ENCODE results near the gene RPLP1. TPM values are rescaled to one million over a fixed set of nuclear protein-coding genes. Genes with fewer than 3 reads are reported as not detected.

RPLP1 gene
- total and polyA plus RNA-seq, 7 donors = 1,471 to 2,538 (median 1,985) TPM

GRCh38 chr15:69490356-69491037, 37.9 kb downstream of the RPLP1 start:
- Histone ChIP-seq H3K27me3 (ENCODE audit: insufficient read depth in 3 of 3, low read length in 2 of 3) (no peaks in the 10 kb centered on the region), H3K36me3 (ENCODE audit: insufficient read depth in 1 of 2, low read depth in 1 of 2) (no peaks in the 10 kb centered on the region), H3K9me3 (peaks cover 4% of the 10 kb centered on the region), H3K4me1 (no peaks in the 10 kb centered on the region), H3K27ac (peak overlapping the region; percentile 50), H3K4me3 (no peak overlapping the region)
- TF ChIP-seq, protein P1, sequence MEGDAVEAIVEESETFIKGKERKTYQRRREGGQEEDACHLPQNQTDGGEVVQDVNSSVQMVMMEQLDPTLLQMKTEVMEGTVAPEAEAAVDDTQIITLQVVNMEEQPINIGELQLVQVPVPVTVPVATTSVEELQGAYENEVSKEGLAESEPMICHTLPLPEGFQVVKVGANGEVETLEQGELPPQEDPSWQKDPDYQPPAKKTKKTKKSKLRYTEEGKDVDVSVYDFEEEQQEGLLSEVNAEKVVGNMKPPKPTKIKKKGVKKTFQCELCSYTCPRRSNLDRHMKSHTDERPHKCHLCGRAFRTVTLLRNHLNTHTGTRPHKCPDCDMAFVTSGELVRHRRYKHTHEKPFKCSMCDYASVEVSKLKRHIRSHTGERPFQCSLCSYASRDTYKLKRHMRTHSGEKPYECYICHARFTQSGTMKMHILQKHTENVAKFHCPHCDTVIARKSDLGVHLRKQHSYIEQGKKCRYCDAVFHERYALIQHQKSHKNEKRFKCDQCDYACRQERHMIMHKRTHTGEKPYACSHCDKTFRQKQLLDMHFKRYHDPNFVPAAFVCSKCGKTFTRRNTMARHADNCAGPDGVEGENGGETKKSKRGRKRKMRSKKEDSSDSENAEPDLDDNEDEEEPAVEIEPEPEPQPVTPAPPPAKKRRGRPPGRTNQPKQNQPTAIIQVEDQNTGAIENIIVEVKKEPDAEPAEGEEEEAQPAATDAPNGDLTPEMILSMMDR (IDR thresholded peaks at IDR 0.05) = no peak
- DNase-seq (peak in 1 of 2 donors; percentile 22), ATAC-seq (peak in 3 of 4 donors; percentile 22 to 47 (median 42))
- intact Hi-C loops (cut with DNase I) = no loop called here
- WGBS, 3 donors = 45 to 61% (median 52%) methylated on average over 11 of the region's 11 CpGs

- H3K36me3 ChIP-seq (ENCODE audit: insufficient read depth in 1 of 2, low read depth in 1 of 2) = no peaks in the 10 kb centered on the region
- H3K9me3 ChIP-seq = peaks cover 4% of the 10 kb centered on the region
- 2 to 52% (median 15%) methylated on average over 3 of the region's 3 CpGs for WGBS, 3 donors
- TF ChIP-seq, protein P1 (IDR thresholded peaks at IDR 0.05) = no peak
- H3K4me1 ChIP-seq = no peaks in the 10 kb centered on the region
- no peak overlapping the region for H3K4me3 ChIP-seq
- intact Hi-C loops (cut with DNase I) = no loop called here
- peak overlapping the region; percentile 50 for H3K27ac ChIP-seq
- no peaks in the 10 kb centered on the region for H3K27me3 ChIP-seq (ENCODE audit: insufficient read depth in 3 of 3, low read length in 2 of 3)
- DNase-seq = peak; percentile 75 to 81
- peak; percentile 84 to 89 (median 86) for ATAC-seq
These were observed 38.5 kb downstream of the RPLP1 start for GRCh38 chr15:69491038-69491505.

DNA sequence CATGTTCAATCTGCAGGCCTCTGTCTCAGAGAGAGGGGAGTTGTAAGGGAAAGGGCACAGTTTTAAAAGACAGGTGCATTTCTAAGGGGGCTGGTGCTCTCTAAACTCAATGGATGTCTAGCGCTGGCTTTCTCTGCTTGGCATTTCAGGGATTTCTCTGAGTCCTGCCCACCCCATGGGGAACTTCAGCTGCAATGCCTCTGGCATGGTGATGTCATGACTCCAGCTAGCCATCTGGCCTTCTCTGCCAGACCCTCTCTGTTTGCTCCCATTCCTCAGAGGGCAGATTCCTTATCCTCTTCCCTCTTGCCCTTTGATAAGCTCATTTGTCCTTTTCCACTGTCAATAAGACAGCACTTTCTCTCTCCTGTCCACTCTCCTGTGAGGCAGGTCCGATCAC, 40.8 kb downstream of the RPLP1 start:
- no peaks in the 10 kb centered on the region for H3K27me3 ChIP-seq (ENCODE audit: insufficient read depth in 3 of 3, low read length in 2 of 3)
- intact Hi-C loops (cut with DNase I) = no loop called here
- peaks cover 4% of the 10 kb centered on the region for H3K9me3 ChIP-seq
- H3K4me1 ChIP-seq = no peaks in the 10 kb centered on the region
- ATAC-seq (no peak), DNase-seq (no peak)
- TF ChIP-seq, protein P1 (IDR thresholded peaks at IDR 0.05) = no peak
- H3K4me3 ChIP-seq = no peak overlapping the region
- H3K36me3 ChIP-seq (ENCODE audit: insufficient read depth in 1 of 2, low read depth in 1 of 2) = no peaks in the 10 kb centered on the region
- H3K27ac ChIP-seq = no peak overlapping the region
- WGBS, 3 donors = 92 to 94% (median 93%) methylated on average over 2 of the region's 2 CpGs

DNA sequence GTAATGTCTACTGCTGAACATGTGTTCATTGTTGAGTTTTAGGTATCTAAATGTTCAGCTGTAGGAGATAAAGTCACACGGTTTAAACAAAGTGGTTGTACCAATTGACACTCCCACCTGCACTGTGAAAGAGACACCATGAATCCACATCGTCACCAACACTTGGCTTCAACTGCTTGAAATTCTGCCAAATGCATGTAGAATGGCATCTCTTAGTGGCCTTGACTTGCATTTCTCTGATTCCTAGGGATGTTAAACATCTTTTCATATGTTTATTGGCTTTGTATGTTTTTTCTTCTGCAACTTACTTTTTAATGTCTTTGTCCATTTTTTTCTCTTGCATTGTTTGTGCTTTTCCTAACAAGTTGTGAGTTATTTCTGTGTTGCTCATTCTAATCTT, 43.4 kb downstream of the RPLP1 start:
- H3K9me3 ChIP-seq = peaks cover 4% of the 10 kb centered on the region
- TF ChIP-seq, protein P1 (IDR thresholded peaks at IDR 0.05) = no peak
- H3K4me3 ChIP-seq = no peak overlapping the region
- DNase-seq (no peak), ATAC-seq (no peak)
- intact Hi-C loops (cut with DNase I) = no loop called here
- H3K27ac ChIP-seq = no peak overlapping the region
- no peaks in the 10 kb centered on the region for H3K27me3 ChIP-seq (ENCODE audit: insufficient read depth in 3 of 3, low read length in 2 of 3)
- no peaks in the 10 kb centered on the region for H3K36me3 ChIP-seq (ENCODE audit: insufficient read depth in 1 of 2, low read depth in 1 of 2)
- no peaks in the 10 kb centered on the region for H3K4me1 ChIP-seq
- 10 to 27% (median 27%) methylated on average over 2 of the region's 2 CpGs for WGBS, 3 donors

DNA sequence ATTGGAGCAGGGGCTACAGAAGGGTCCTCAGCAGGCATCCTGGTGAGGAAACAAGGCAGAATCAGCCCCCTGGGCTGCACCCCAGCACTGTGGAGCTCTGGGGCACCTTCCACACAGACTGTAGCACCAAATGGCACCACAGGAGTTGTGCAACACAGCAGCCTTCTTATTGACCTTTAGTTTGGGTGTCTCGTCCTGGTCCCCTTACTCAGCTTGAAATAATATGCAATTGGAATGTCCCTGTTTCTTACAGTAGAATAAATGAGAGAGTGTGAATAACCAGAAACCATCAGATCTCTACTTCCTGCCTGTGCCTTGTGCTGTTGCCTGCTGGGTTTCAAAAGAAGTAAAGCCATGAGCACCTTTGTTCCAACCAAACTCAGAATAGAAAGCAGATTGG, 44.5 kb downstream of the RPLP1 start:
- Histone ChIP-seq H3K4me1 (no peaks in the 10 kb centered on the region), H3K36me3 (ENCODE audit: insufficient read depth in 1 of 2, low read depth in 1 of 2) (no peaks in the 10 kb centered on the region), H3K27ac (no peak overlapping the region), H3K9me3 (peaks cover 4% of the 10 kb centered on the region), H3K27me3 (ENCODE audit: insufficient read depth in 3 of 3, low read length in 2 of 3) (no peaks in the 10 kb centered on the region), H3K4me3 (no peak overlapping the region)
- intact Hi-C loops (cut with DNase I) = no loop called here
- 89 to 96% (median 95%) methylated on average over 1 of the region's 1 CpG for WGBS, 3 donors
- no peak for DNase-seq
- TF ChIP-seq, protein P1 (IDR thresholded peaks at IDR 0.05) = no peak
- ATAC-seq = no peak
